KG1 (cell line): ENCODE measurements around the gene MPIG6B.
"Not testable (repeated sequence)": the region's sequence is repeated elsewhere in the genome, so short reads cannot be mapped to it uniquely, and the experiment has no call there.

Experiments used
- DNase-seq: peaks from one replicate; lab custom pipeline; 2025; lab: John Stamatoyannopoulos, UW

MPIG6B gene

GRCh38 chr6:31700740-31701401 lies 22.3 kb upstream of the MPIG6B start:
- DNase-seq = no peak

DNA sequence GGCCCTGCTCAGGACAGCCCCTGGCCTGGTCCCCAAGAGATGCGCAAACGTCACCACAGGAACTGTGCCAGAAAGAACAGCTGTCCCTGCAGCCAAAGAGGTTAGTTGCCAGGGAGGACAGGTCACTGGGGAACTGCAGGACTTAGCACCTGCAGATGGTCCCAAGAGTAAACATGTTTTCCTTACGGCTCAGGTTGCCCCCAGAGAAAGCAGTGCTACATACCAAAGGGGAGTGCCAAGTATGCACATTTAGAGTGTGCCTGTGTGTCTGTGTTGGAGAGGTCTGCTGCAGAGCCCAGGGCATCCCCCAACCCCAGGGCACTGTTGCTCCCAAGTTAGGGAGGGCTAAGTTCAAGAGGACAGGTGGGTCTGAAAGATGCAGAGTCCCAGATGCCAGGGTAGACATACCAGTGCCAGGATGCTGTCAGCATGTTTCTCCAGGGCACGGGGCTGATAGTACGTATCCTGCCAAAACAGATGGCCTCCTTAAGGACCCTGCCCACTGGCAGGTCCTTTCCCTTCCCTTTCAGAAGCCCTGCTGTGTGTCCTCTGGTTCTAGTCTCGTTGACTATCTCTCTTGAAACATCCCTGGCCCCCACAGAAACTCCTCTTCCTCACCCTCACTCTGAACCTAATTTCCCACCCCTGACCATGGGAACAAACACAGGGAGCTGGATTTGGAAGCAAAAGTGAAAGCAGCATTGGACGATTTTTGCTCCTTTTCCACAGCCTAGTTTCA lies 21.3 kb upstream of the MPIG6B start:
- DNase-seq = no peak

DNA sequence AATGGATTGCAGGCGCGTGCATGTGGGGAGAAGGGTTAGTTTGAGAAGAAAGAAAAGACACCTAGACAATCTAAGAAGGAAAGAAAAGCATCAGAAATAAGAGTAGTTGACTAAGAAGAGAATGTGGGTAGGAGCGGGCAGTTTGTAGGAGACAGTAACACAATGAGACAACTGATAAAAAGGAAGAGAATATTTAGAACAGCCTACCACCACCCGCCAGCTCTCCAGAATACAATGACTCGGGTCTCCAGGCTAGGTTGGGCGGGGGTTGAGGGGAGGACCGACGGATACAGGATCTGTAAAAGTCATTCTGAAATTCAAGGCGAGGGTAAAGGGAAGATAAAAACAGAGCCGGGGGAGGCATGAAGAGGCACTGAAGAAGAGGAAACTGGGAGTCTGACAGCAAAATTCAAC lies 20.8 kb upstream of the MPIG6B start:
- DNase-seq = no peak

- peak; percentile 97 for DNase-seq
Measured at GRCh38 chr6:31702819-31703716, 20.1 kb upstream of the MPIG6B start, which contains the start of gene ABHD16A. Gene ABHD16A, minus strand, starts transcription at chr6:31703324. Its CDS starts 43 bp downstream, at chr6:31703281.

DNA sequence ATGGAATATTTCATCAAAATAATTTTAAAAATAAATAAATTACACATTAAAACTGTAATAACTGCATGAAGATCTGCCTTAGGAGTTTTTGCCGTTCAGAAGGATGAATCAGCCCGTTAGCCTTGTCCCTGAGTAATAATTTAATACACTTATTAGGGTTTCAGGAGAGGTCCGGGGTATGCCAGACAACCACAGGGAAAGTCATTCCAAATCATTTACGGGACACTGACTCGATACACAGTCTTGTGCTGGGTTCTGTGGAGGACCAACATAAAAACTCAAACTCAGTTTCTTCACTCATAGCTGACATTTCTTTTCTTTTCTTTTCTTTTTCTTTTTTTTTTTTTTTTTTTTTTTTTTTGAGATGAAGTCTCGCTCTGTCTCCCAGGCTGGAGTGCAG lies 17.2 kb upstream of the MPIG6B start:
- no peak for DNase-seq

GRCh38 chr6:31706599-31706998 lies 16.6 kb upstream of the MPIG6B start, which contains the start of gene LY6G6F:
Gene LY6G6F, plus strand, starts transcription at chr6:31706866. Its CDS starts 41 bp downstream, at chr6:31706907.
- DNase-seq = no peak

GRCh38 chr6:31707701-31708100 lies 15.5 kb upstream of the MPIG6B start:
- no peak for DNase-seq

GRCh38 chr6:31708224-31708623 lies 14.9 kb upstream of the MPIG6B start:
- no peak for DNase-seq

- not testable (repeated sequence) for DNase-seq
Measured at GRCh38 chr6:31709157-31709556, 14.0 kb upstream of the MPIG6B start.

DNA sequence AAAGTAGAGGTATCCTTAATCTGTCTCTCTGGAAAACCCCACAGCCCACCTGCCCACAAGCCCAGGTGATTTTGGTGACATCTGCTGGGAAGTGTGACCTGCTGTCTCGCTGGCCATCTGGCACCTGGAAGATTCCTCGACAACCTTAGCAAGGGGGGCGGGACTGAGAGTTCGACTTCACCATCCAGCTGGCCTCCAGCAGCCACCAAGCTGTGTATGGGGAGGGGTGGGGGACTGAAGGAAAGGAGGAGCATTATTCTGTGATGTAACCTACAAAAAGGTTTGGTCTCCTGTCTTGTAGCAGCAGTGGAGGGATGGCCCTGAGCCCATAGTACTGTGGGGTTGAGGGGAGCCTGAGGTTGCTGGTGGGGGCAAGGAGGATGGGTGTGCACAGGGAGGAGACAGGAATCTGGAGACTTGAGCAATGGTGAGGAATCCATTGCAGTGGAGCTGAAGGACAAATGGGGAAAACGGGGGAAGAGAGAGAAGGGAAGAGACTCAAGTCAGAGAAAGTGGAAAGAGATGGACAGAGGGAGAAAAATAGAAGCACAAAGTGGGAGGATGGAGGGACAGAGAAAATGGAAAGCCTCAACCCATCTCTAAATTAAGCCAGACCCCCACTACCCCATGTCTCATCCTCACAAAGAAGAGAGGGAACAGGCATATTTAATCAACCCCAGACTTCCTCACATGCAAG lies 12.5 kb upstream of the MPIG6B start:
- no peak for DNase-seq

DNA sequence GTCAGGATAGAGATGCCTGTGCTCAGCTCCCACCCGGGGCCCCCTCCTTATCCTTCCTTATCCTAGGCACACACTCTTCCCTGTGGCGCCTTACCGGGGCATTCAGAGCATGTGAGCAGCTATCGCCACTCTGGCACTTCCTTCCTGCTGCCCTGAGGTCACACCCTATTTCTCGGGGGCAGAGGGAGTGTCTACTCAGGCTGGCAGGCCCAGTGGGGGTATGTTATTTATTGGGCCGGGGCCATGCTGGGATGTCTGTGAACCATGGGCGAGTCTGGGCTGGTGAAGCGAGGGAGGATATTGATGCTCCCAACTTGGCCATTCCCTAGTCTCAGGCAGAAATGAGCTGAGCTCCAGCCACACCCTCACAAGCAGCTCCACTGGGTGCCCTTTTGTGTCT lies 11.9 kb upstream of the MPIG6B start:
- DNase-seq = no peak

DNA sequence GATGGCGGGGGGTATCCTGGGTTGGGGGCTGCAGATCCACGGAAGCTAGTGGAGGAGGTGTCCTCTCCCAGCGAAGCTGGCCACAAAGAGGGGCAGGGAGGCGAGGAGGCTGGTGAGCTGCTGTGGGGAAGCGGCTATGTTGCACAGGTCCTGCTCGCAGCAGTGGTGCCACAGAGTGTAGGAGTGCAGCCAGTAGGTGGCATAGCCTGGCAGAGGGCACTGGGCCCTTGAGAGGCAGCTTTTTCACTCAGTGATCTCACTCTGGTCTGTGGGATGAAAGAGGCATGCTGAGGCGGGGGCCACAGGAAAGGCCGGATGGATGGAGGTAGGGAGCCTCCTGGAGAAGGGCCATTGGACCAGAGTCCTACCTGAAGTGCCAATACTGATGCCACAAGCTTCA lies 10.9 kb upstream of the MPIG6B start:
- no peak for DNase-seq

GRCh38 chr6:31713465-31713864 lies 9.7 kb upstream of the MPIG6B start:
- no peak for DNase-seq

- no peak for DNase-seq
Measured at GRCh38 chr6:31713991-31714684, 9.0 kb upstream of the MPIG6B start.

DNA sequence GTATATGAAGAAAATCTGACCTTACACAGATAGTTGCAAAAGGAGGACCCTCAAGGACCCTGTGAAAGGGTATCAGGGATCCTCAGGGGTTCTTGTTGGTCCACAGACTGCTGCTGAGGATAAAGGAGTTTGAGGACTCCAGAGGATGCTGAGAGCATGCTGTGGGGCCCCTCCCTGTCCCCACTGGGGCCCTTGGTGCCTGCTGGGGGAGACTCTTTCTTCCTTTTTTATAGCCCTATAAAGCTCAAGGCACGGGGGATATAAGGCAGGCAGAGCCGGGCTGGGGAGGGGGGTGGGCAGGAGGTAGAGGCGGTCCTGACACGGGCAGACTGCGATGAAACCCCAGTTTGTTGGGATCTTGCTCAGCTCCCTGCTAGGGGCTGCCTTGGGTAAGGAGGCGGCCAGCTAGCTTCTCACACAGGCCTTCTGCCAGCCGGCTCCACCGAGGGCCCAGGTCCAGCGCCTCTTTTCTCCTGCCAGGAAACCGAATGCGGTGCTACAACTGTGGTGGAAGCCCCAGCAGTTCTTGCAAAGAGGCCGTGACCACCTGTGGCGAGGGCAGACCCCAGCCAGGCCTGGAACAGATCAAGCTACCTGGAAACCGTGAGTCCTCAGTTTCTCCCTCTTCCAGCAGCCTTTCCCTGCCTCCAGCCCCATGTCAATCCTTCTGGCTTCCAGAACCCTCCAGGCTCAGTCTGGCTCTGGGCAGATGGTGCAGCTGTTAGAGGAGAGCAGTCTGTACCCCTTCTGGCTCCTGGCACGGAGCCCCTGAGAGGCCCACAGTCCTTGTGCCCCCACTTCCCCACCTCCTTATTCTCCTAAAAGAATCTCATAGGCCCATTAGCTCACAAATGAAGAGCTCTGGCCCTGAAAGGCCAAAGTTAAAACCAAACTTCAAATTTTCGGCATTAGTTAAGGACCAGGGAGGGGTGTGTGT lies 7.9 kb upstream of the MPIG6B start, which contains the start of gene LY6G6D:
Gene LY6G6D (plus strand): TSS at position 327 of the 937 bp plus-strand sequence. CDS start 8 bp downstream, at position 335.
- DNase-seq = no peak

- no peak for DNase-seq
Measured at GRCh38 chr6:31717499-31718222, 5.5 kb upstream of the MPIG6B start.

- DNase-seq = no peak
Measured at GRCh38 chr6:31718265-31718664, 4.9 kb upstream of the MPIG6B start.

DNA sequence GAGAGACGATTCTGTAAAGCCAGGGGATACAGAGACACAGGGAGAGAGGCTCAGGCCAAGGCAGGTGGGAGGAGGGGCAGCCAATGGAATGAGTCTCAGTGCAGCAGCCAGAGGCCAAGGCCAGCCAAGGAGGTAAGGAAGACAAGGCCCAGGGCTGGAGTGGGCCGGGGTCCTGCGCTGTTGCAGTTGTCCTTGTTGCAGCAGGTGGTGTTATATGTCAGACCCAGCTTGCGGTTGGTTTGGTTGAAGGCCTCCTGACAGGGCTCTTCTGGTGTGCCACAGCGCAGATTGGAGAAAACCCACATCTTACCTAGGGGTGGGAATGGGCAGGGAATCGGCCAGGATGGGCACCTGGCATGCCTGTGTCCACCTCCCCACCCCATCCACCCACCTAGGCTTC lies 4.2 kb upstream of the MPIG6B start:
- DNase-seq = no peak

DNA sequence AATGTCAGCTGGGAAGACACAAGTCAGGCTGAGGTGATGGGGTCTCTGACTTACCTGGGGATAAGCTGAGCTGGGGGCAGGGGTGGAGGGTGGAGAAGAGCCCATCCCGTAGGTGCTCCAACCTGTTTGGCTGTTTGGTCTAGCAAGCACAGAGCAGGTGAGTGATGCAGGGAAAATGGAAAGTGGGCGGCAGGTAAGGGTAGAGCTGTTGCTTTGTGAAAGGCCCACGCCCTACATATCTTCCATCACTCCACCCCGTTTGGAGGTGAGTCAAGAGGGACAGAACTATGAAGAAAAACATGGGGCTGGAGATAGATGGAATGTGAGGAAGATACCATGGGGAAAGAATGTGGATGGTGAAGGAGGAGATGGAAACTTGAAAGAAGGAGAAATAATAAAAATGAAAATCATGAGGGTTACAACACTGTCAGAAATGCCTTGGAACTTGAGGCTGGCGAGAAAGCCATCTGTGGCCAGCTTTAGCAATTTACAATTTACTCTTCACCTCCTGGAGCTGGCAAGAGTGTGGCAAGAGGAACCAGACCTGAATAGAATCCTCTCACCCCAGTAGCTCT lies 2.9 kb upstream of the MPIG6B start:
- DNase-seq = no peak
